T47D (cell line): ENCODE measurements around the gene VPS26B.
"Not testable (repeated sequence)": the region's sequence is repeated elsewhere in the genome, so short reads cannot be mapped to it uniquely, and the experiment has no call there.

Experiments
- DNase-seq, 2 experiments: peaks; one replicate each; pipeline versions ENCODE4 v3.0.0 to v3.0.0-alpha.2; 2011 to 2012; ENCODE audit warnings: low read depth in 1 of 2, low spot score in 1 of 2
- JUND ChIP-seq: IDR thresholded peaks from 2 replicates; pipeline ENCODE4 v1.6.1; 2012; ENCODE audit warnings: low read depth
- in situ Hi-C: cut with HindIII; loops from 2 replicates; pipeline ENCODE4 v1.10.0; 2016; ENCODE audit warnings: low sequenced_read_pairs, low pct_unique_long_range_greater_than_20kb

Gene VPS26B

GRCh38 chr11:134254433-134255183, 30.1 kb downstream of the VPS26B start:
- no peak for TF ChIP-seq JUND
- no peak for DNase-seq
- in situ Hi-C loops: no loop called here

- DNase-seq, in situ Hi-C loops: not testable (repeated sequence)
Measured at GRCh38 chr11:134255184-134255561, 30.7 kb downstream of the VPS26B start.

GRCh38 chr11:134257101-134257500, 32.6 kb downstream of the VPS26B start:
- DNase-seq: no peak
- no peak for TF ChIP-seq JUND
- in situ Hi-C loops: no loop called here

GRCh38 chr11:134258577-134258976, 34.1 kb downstream of the VPS26B start:
- no peak for TF ChIP-seq JUND
- in situ Hi-C loops: no loop called here
- DNase-seq: peak in 1 of 2 experiments; percentile 41

GRCh38 chr11:134260503-134260902, 36.0 kb downstream of the VPS26B start:
- DNase-seq: no peak
- TF ChIP-seq JUND: no peak
- in situ Hi-C loops: no loop called here

- no peak for TF ChIP-seq JUND
- DNase-seq: no peak
- in situ Hi-C loops: no loop called here
Measured at GRCh38 chr11:134260983-134261382, 36.5 kb downstream of the VPS26B start.

GRCh38 chr11:134261626-134262488, 37.4 kb downstream of the VPS26B start:
- in situ Hi-C loops: no loop called here
- TF ChIP-seq JUND: no peak
- peak; percentile 81 to 85 for DNase-seq

GRCh38 chr11:134264966-134265764, 40.7 kb downstream of the VPS26B start:
- in situ Hi-C loops: no loop called here
- no peak for TF ChIP-seq JUND
- DNase-seq: peak in 1 of 2 experiments; percentile 54

- TF ChIP-seq JUND: no peak
- DNase-seq: peak in 1 of 2 experiments; percentile 31
- in situ Hi-C loops: no loop called here
Measured at GRCh38 chr11:134266440-134266839, 42.0 kb downstream of the VPS26B start.

GRCh38 chr11:134266841-134267251, 42.4 kb downstream of the VPS26B start:
- in situ Hi-C loops: no loop called here
- TF ChIP-seq JUND: no peak
- peak in 1 of 2 experiments; percentile 77 for DNase-seq

- no peak for TF ChIP-seq JUND
- no peak for DNase-seq
- in situ Hi-C loops: no loop called here
Measured at GRCh38 chr11:134267461-134267860, 43.0 kb downstream of the VPS26B start.

- no peak for DNase-seq
- no peak for TF ChIP-seq JUND
- in situ Hi-C loops: no loop called here
Measured at GRCh38 chr11:134267966-134268365, 43.5 kb downstream of the VPS26B start.
